ENCODE results near the gene ZNF778.

Gene ZNF778

GRCh38 chr16:89274561-89275283, 57.2 kb downstream of the ZNF778 start:
- Histone ChIP-seq H3K9ac (ENCODE audit: low read length in 2 of 2) (no peak overlapping the region), H3K27ac (ENCODE audit: low read length) (no peak overlapping the region), H3K4me3 (ENCODE audit: low read length in 2 of 2) (no peak overlapping the region), H3K27me3 (ENCODE audit: control insufficient read depth in 1 of 2, insufficient read depth in 2 of 2, low read length in 2 of 2) (no peaks in the 10 kb centered on the region), H3K4me1 (ENCODE audit: control insufficient read depth, insufficient read depth, low read length) (no peaks in the 10 kb centered on the region), H3K36me3 (ENCODE audit: control insufficient read depth in 2 of 2, insufficient read depth in 2 of 2, low read length in 2 of 2) (peaks cover 21 to 37% of the 10 kb centered on the region in 2 donors), H3K9me3 (ENCODE audit: control insufficient read depth in 2 of 2, low read length in 2 of 2) (no peaks in the 10 kb centered on the region)

GRCh38 chr16:89275284-89275584, 57.7 kb downstream of the ZNF778 start:
- peaks cover 17 to 33% of the 10 kb centered on the region in 2 donors for H3K36me3 ChIP-seq (ENCODE audit: control insufficient read depth in 2 of 2, insufficient read depth in 2 of 2, low read length in 2 of 2)
- no peak overlapping the region for H3K9ac ChIP-seq (ENCODE audit: low read length in 2 of 2)
- H3K27me3 ChIP-seq (ENCODE audit: control insufficient read depth in 1 of 2, insufficient read depth in 2 of 2, low read length in 2 of 2) = no peaks in the 10 kb centered on the region
- H3K9me3 ChIP-seq (ENCODE audit: control insufficient read depth in 2 of 2, low read length in 2 of 2) = no peaks in the 10 kb centered on the region
- no peaks in the 10 kb centered on the region for H3K4me1 ChIP-seq (ENCODE audit: control insufficient read depth, insufficient read depth, low read length)
- no peak overlapping the region for H3K4me3 ChIP-seq (ENCODE audit: low read length in 2 of 2)
- H3K27ac ChIP-seq (ENCODE audit: low read length) = no peak overlapping the region

- Histone ChIP-seq H3K4me1 (ENCODE audit: control insufficient read depth, insufficient read depth, low read length) (no peaks in the 10 kb centered on the region), H3K27me3 (ENCODE audit: control insufficient read depth in 1 of 2, insufficient read depth in 2 of 2, low read length in 2 of 2) (no peaks in the 10 kb centered on the region), H3K36me3 (ENCODE audit: control insufficient read depth in 2 of 2, insufficient read depth in 2 of 2, low read length in 2 of 2) (peaks cover 17 to 33% of the 10 kb centered on the region in 2 donors), H3K9me3 (ENCODE audit: control insufficient read depth in 2 of 2, low read length in 2 of 2) (no peaks in the 10 kb centered on the region), H3K9ac (ENCODE audit: low read length in 2 of 2) (no peak overlapping the region), H3K4me3 (ENCODE audit: low read length in 2 of 2) (no peak overlapping the region), H3K27ac (ENCODE audit: low read length) (no peak overlapping the region)
These were observed 58.6 kb downstream of the ZNF778 start for GRCh38 chr16:89275837-89276720.

- H3K27me3 ChIP-seq (ENCODE audit: control insufficient read depth in 1 of 2, insufficient read depth in 2 of 2, low read length in 2 of 2) = no peaks in the 10 kb centered on the region
- no peaks in the 10 kb centered on the region for H3K4me1 ChIP-seq (ENCODE audit: control insufficient read depth, insufficient read depth, low read length)
- H3K27ac ChIP-seq (ENCODE audit: low read length) = no peak overlapping the region
- H3K4me3 ChIP-seq (ENCODE audit: low read length in 2 of 2) = no peak overlapping the region
- H3K36me3 ChIP-seq (ENCODE audit: control insufficient read depth in 2 of 2, insufficient read depth in 2 of 2, low read length in 2 of 2) = peaks cover 17 to 35% of the 10 kb centered on the region in 2 donors
- H3K9ac ChIP-seq (ENCODE audit: low read length in 2 of 2) = no peak overlapping the region
- no peaks in the 10 kb centered on the region for H3K9me3 ChIP-seq (ENCODE audit: control insufficient read depth in 2 of 2, low read length in 2 of 2)
These were observed 59.5 kb downstream of the ZNF778 start for GRCh38 chr16:89277049-89277448.

- Histone ChIP-seq H3K9ac (ENCODE audit: low read length in 2 of 2) (no peak overlapping the region), H3K27ac (ENCODE audit: low read length) (no peak overlapping the region), H3K27me3 (ENCODE audit: control insufficient read depth in 1 of 2, insufficient read depth in 2 of 2, low read length in 2 of 2) (no peaks in the 10 kb centered on the region), H3K4me3 (ENCODE audit: low read length in 2 of 2) (no peak overlapping the region), H3K36me3 (ENCODE audit: control insufficient read depth in 2 of 2, insufficient read depth in 2 of 2, low read length in 2 of 2) (peaks cover 17 to 32% of the 10 kb centered on the region in 2 donors), H3K9me3 (ENCODE audit: control insufficient read depth in 2 of 2, low read length in 2 of 2) (no peaks in the 10 kb centered on the region), H3K4me1 (ENCODE audit: control insufficient read depth, insufficient read depth, low read length) (no peaks in the 10 kb centered on the region)
These were observed 60.3 kb downstream of the ZNF778 start for GRCh38 chr16:89277641-89278341.

- Histone ChIP-seq H3K36me3 (ENCODE audit: control insufficient read depth in 2 of 2, insufficient read depth in 2 of 2, low read length in 2 of 2) (peaks cover 12 to 32% of the 10 kb centered on the region in 2 donors), H3K27ac (ENCODE audit: low read length) (no peak overlapping the region), H3K27me3 (ENCODE audit: control insufficient read depth in 1 of 2, insufficient read depth in 2 of 2, low read length in 2 of 2) (no peaks in the 10 kb centered on the region), H3K4me3 (ENCODE audit: low read length in 2 of 2) (no peak overlapping the region), H3K9ac (ENCODE audit: low read length in 2 of 2) (no peak overlapping the region), H3K9me3 (ENCODE audit: control insufficient read depth in 2 of 2, low read length in 2 of 2) (no peaks in the 10 kb centered on the region), H3K4me1 (ENCODE audit: control insufficient read depth, insufficient read depth, low read length) (no peaks in the 10 kb centered on the region)
These were observed 61.1 kb downstream of the ZNF778 start for GRCh38 chr16:89278441-89279240.

- no peak overlapping the region for H3K9ac ChIP-seq (ENCODE audit: low read length in 2 of 2)
- H3K27me3 ChIP-seq (ENCODE audit: control insufficient read depth in 1 of 2, insufficient read depth in 2 of 2, low read length in 2 of 2) = no peaks in the 10 kb centered on the region
- no peak overlapping the region for H3K27ac ChIP-seq (ENCODE audit: low read length)
- H3K4me3 ChIP-seq (ENCODE audit: low read length in 2 of 2) = no peak overlapping the region
- no peaks in the 10 kb centered on the region for H3K9me3 ChIP-seq (ENCODE audit: control insufficient read depth in 2 of 2, low read length in 2 of 2)
- peaks cover 11 to 27% of the 10 kb centered on the region in 2 donors for H3K36me3 ChIP-seq (ENCODE audit: control insufficient read depth in 2 of 2, insufficient read depth in 2 of 2, low read length in 2 of 2)
- H3K4me1 ChIP-seq (ENCODE audit: control insufficient read depth, insufficient read depth, low read length) = no peaks in the 10 kb centered on the region
These were observed 62.4 kb downstream of the ZNF778 start for GRCh38 chr16:89279666-89280481.

- Histone ChIP-seq H3K9ac (ENCODE audit: low read length in 2 of 2) (no peak overlapping the region), H3K9me3 (ENCODE audit: control insufficient read depth in 2 of 2, low read length in 2 of 2) (no peaks in the 10 kb centered on the region), H3K27me3 (ENCODE audit: control insufficient read depth in 1 of 2, insufficient read depth in 2 of 2, low read length in 2 of 2) (no peaks in the 10 kb centered on the region), H3K27ac (ENCODE audit: low read length) (no peak overlapping the region), H3K4me3 (ENCODE audit: low read length in 2 of 2) (no peak overlapping the region), H3K4me1 (ENCODE audit: control insufficient read depth, insufficient read depth, low read length) (no peaks in the 10 kb centered on the region), H3K36me3 (ENCODE audit: control insufficient read depth in 2 of 2, insufficient read depth in 2 of 2, low read length in 2 of 2) (peaks cover 19 to 29% of the 10 kb centered on the region in 2 donors)
These were observed 63.2 kb downstream of the ZNF778 start for GRCh38 chr16:89280546-89281188.

- H3K27me3 ChIP-seq (ENCODE audit: control insufficient read depth in 1 of 2, insufficient read depth in 2 of 2, low read length in 2 of 2) = no peaks in the 10 kb centered on the region
- H3K36me3 ChIP-seq (ENCODE audit: control insufficient read depth in 2 of 2, insufficient read depth in 2 of 2, low read length in 2 of 2) = peaks cover 23 to 29% of the 10 kb centered on the region in 2 donors
These were observed 63.7 kb downstream of the ZNF778 start for GRCh38 chr16:89281189-89281577.

More at GRCh38 chr16:89281189-89281577, 63.7 kb downstream of the ZNF778 start:
- Histone ChIP-seq H3K27ac (ENCODE audit: low read length) (no peak overlapping the region), H3K4me3 (ENCODE audit: low read length in 2 of 2) (no peak overlapping the region), H3K9ac (ENCODE audit: low read length in 2 of 2) (no peak overlapping the region), H3K9me3 (ENCODE audit: control insufficient read depth in 2 of 2, low read length in 2 of 2) (no peaks in the 10 kb centered on the region), H3K4me1 (ENCODE audit: control insufficient read depth, insufficient read depth, low read length) (no peaks in the 10 kb centered on the region)
